ENCODE data around the gene NOTCH4.
"Not testable (repeated sequence)": the region's sequence is repeated elsewhere in the genome, so short reads cannot be mapped to it uniquely, and the experiment has no call there.

The NOTCH4 gene

GRCh38 chr6:32247401-32247800 is 23.5 kb upstream of the NOTCH4 start:
- Histone ChIP-seq H3K27me3 (ENCODE audit: control insufficient read depth, insufficient read depth, low read length, poor library complexity, severe bottlenecking) (peaks cover 4% of the 10 kb centered on the region), H3K36me3 (ENCODE audit: control insufficient read depth, insufficient read depth, low read length) (no peaks in the 10 kb centered on the region), H3K4me3 (ENCODE audit: insufficient read depth, low read depth, low read length) (no peak overlapping the region), H3K9me3 (ENCODE audit: control insufficient read depth, low read length) (no peaks in the 10 kb centered on the region), H3K4me1 (ENCODE audit: control insufficient read depth, insufficient read depth, low read length) (no peaks in the 10 kb centered on the region), H3K27ac (ENCODE audit: insufficient read depth, low read depth, low read length, poor library complexity, severe bottlenecking) (no peak overlapping the region)
- 47 to 50% methylated on average over 2 of the region's 2 CpGs for WGBS, 2 experiments

GRCh38 chr6:32244946-32245398 is 21.1 kb upstream of the NOTCH4 start:
- Histone ChIP-seq H3K27ac (ENCODE audit: insufficient read depth, low read depth, low read length, poor library complexity, severe bottlenecking) (no peak overlapping the region), H3K36me3 (ENCODE audit: control insufficient read depth, insufficient read depth, low read length) (no peaks in the 10 kb centered on the region), H3K4me3 (ENCODE audit: insufficient read depth, low read depth, low read length) (no peak overlapping the region), H3K4me1 (ENCODE audit: control insufficient read depth, insufficient read depth, low read length) (no peaks in the 10 kb centered on the region), H3K27me3 (ENCODE audit: control insufficient read depth, insufficient read depth, low read length, poor library complexity, severe bottlenecking) (peaks cover 4% of the 10 kb centered on the region), H3K9me3 (ENCODE audit: control insufficient read depth, low read length) (no peaks in the 10 kb centered on the region)
- WGBS, 2 experiments, result 4 to 5% methylated on average over 14 of the region's 14 CpGs

- Histone ChIP-seq H3K27me3 (ENCODE audit: control insufficient read depth, insufficient read depth, low read length, poor library complexity, severe bottlenecking) (peaks cover 4% of the 10 kb centered on the region), H3K4me3 (ENCODE audit: insufficient read depth, low read depth, low read length) (no peak overlapping the region), H3K36me3 (ENCODE audit: control insufficient read depth, insufficient read depth, low read length) (no peaks in the 10 kb centered on the region), H3K9me3 (ENCODE audit: control insufficient read depth, low read length) (no peaks in the 10 kb centered on the region), H3K27ac (ENCODE audit: insufficient read depth, low read depth, low read length, poor library complexity, severe bottlenecking) (no peak overlapping the region), H3K4me1 (ENCODE audit: control insufficient read depth, insufficient read depth, low read length) (no peaks in the 10 kb centered on the region)
- WGBS, 2 experiments, result 95% methylated on average over 4 of the region's 4 CpGs
Observed at GRCh38 chr6:32244270-32244669, 20.4 kb upstream of the NOTCH4 start.

- not testable (repeated sequence) for H3K27me3 ChIP-seq (ENCODE audit: control insufficient read depth, insufficient read depth, low read length, poor library complexity, severe bottlenecking); H3K4me1 ChIP-seq (ENCODE audit: control insufficient read depth, insufficient read depth, low read length); H3K4me3 ChIP-seq (ENCODE audit: insufficient read depth, low read depth, low read length); H3K36me3 ChIP-seq (ENCODE audit: control insufficient read depth, insufficient read depth, low read length); H3K9me3 ChIP-seq (ENCODE audit: control insufficient read depth, low read length); H3K27ac ChIP-seq (ENCODE audit: insufficient read depth, low read depth, low read length, poor library complexity, severe bottlenecking)
- WGBS, 2 experiments, result 85 to 92% methylated on average over 3 to 4 of the region's 4 CpGs
Observed at GRCh38 chr6:32242318-32242813, 18.5 kb upstream of the NOTCH4 start.

- no peaks in the 10 kb centered on the region for H3K9me3 ChIP-seq (ENCODE audit: control insufficient read depth, low read length)
- no peak overlapping the region for H3K27ac ChIP-seq (ENCODE audit: insufficient read depth, low read depth, low read length, poor library complexity, severe bottlenecking)
- 88 to 92% methylated on average over 1 of the region's 1 CpG for WGBS, 2 experiments
- H3K27me3 ChIP-seq (ENCODE audit: control insufficient read depth, insufficient read depth, low read length, poor library complexity, severe bottlenecking), result peaks cover 4% of the 10 kb centered on the region
- H3K4me1 ChIP-seq (ENCODE audit: control insufficient read depth, insufficient read depth, low read length), result no peaks in the 10 kb centered on the region
- no peak overlapping the region for H3K4me3 ChIP-seq (ENCODE audit: insufficient read depth, low read depth, low read length)
- no peaks in the 10 kb centered on the region for H3K36me3 ChIP-seq (ENCODE audit: control insufficient read depth, insufficient read depth, low read length)
Observed at GRCh38 chr6:32240686-32241085, 16.8 kb upstream of the NOTCH4 start.

- Histone ChIP-seq H3K9me3 (ENCODE audit: control insufficient read depth, low read length) (no peaks in the 10 kb centered on the region), H3K27ac (ENCODE audit: insufficient read depth, low read depth, low read length, poor library complexity, severe bottlenecking) (no peak overlapping the region), H3K27me3 (ENCODE audit: control insufficient read depth, insufficient read depth, low read length, poor library complexity, severe bottlenecking) (peaks cover 4% of the 10 kb centered on the region), H3K4me1 (ENCODE audit: control insufficient read depth, insufficient read depth, low read length) (no peaks in the 10 kb centered on the region), H3K4me3 (ENCODE audit: insufficient read depth, low read depth, low read length) (no peak overlapping the region), H3K36me3 (ENCODE audit: control insufficient read depth, insufficient read depth, low read length) (no peaks in the 10 kb centered on the region)
- WGBS, 2 experiments, result 83 to 94% methylated on average over 2 of the region's 2 CpGs
Observed at GRCh38 chr6:32239462-32239861, 15.6 kb upstream of the NOTCH4 start.

- 66 to 67% methylated on average over 4 of the region's 4 CpGs for WGBS, 2 experiments
- Histone ChIP-seq H3K27ac (ENCODE audit: insufficient read depth, low read depth, low read length, poor library complexity, severe bottlenecking) (no peak overlapping the region), H3K9me3 (ENCODE audit: control insufficient read depth, low read length) (no peaks in the 10 kb centered on the region)
Observed at GRCh38 chr6:32234934-32235333, 11.1 kb upstream of the NOTCH4 start.

GRCh38 chr6:32226434-32226833 is 2.6 kb upstream of the NOTCH4 start:
- no peaks in the 10 kb centered on the region for H3K36me3 ChIP-seq (ENCODE audit: control insufficient read depth, insufficient read depth, low read length)
- H3K27me3 ChIP-seq (ENCODE audit: control insufficient read depth, insufficient read depth, low read length, poor library complexity, severe bottlenecking), result no peaks in the 10 kb centered on the region
- H3K27ac ChIP-seq (ENCODE audit: insufficient read depth, low read depth, low read length, poor library complexity, severe bottlenecking), result no peak overlapping the region
- H3K9me3 ChIP-seq (ENCODE audit: control insufficient read depth, low read length), result no peaks in the 10 kb centered on the region
- H3K4me1 ChIP-seq (ENCODE audit: control insufficient read depth, insufficient read depth, low read length), result no peaks in the 10 kb centered on the region
- no peak overlapping the region for H3K4me3 ChIP-seq (ENCODE audit: insufficient read depth, low read depth, low read length)
- WGBS, 2 experiments, result 92 to 94% methylated on average over 7 of the region's 7 CpGs

More at GRCh38 chr6:32234934-32235333, 11.1 kb upstream of the NOTCH4 start:
- Histone ChIP-seq H3K36me3 (ENCODE audit: control insufficient read depth, insufficient read depth, low read length) (no peaks in the 10 kb centered on the region), H3K4me3 (ENCODE audit: insufficient read depth, low read depth, low read length) (no peak overlapping the region), H3K27me3 (ENCODE audit: control insufficient read depth, insufficient read depth, low read length, poor library complexity, severe bottlenecking) (no peaks in the 10 kb centered on the region), H3K4me1 (ENCODE audit: control insufficient read depth, insufficient read depth, low read length) (no peaks in the 10 kb centered on the region)

GRCh38 chr6:32224696-32225095 is 829 bp upstream of the NOTCH4 start:
- 87% methylated on average over 2 of the region's 2 CpGs for WGBS, 2 experiments
- no peaks in the 10 kb centered on the region for H3K4me1 ChIP-seq (ENCODE audit: control insufficient read depth, insufficient read depth, low read length)
- no peak overlapping the region for H3K4me3 ChIP-seq (ENCODE audit: insufficient read depth, low read depth, low read length)
- H3K9me3 ChIP-seq (ENCODE audit: control insufficient read depth, low read length), result no peaks in the 10 kb centered on the region
- no peaks in the 10 kb centered on the region for H3K27me3 ChIP-seq (ENCODE audit: control insufficient read depth, insufficient read depth, low read length, poor library complexity, severe bottlenecking)
- no peak overlapping the region for H3K27ac ChIP-seq (ENCODE audit: insufficient read depth, low read depth, low read length, poor library complexity, severe bottlenecking)
- H3K36me3 ChIP-seq (ENCODE audit: control insufficient read depth, insufficient read depth, low read length), result no peaks in the 10 kb centered on the region

- no peak overlapping the region for H3K27ac ChIP-seq (ENCODE audit: insufficient read depth, low read depth, low read length, poor library complexity, severe bottlenecking)
- no peak overlapping the region for H3K4me3 ChIP-seq (ENCODE audit: insufficient read depth, low read depth, low read length)
- H3K27me3 ChIP-seq (ENCODE audit: control insufficient read depth, insufficient read depth, low read length, poor library complexity, severe bottlenecking), result no peaks in the 10 kb centered on the region
- H3K4me1 ChIP-seq (ENCODE audit: control insufficient read depth, insufficient read depth, low read length), result no peaks in the 10 kb centered on the region
- WGBS, 2 experiments, result 93% methylated on average over 8 of the region's 8 CpGs
- no peaks in the 10 kb centered on the region for H3K36me3 ChIP-seq (ENCODE audit: control insufficient read depth, insufficient read depth, low read length)
- H3K9me3 ChIP-seq (ENCODE audit: control insufficient read depth, low read length), result no peaks in the 10 kb centered on the region
Observed at GRCh38 chr6:32222333-32223230, 1.3 kb downstream of the NOTCH4 start.
